Duodenal mucosa (tissue), 2 donors: ENCODE measurements around the gene NBEA.
"Not testable (repeated sequence)": the region's sequence is repeated elsewhere in the genome, so short reads cannot be mapped to it uniquely, and the experiment has no call there.

Source experiments
- H3K27ac ChIP-seq: one replicate; pipeline ENCODE4 v1.7.0; 2013; ENCODE audit warnings: low read depth, low read length
- H3K27me3 ChIP-seq, 2 donors: one replicate each; pipeline ENCODE4 v1.7.0; 2013; ENCODE audit warnings: low read length in 2 of 2, control low read depth in 1 of 2; ENCODE audit not compliant: insufficient read depth in 2 of 2, control insufficient read depth in 1 of 2
- H3K36me3 ChIP-seq, 2 donors: one replicate each; pipeline ENCODE4 v1.7.0; 2013; ENCODE audit warnings: low read length in 2 of 2, control low read depth in 1 of 2; ENCODE audit not compliant: insufficient read depth in 2 of 2, control insufficient read depth in 1 of 2
- H3K4me1 ChIP-seq, 2 donors: one replicate each; pipeline ENCODE4 v1.7.0; 2013; ENCODE audit warnings: low read length in 2 of 2, control low read depth in 1 of 2; ENCODE audit not compliant: insufficient read depth in 2 of 2, control insufficient read depth in 1 of 2
- H3K4me3 ChIP-seq, 2 donors: one replicate each; pipeline ENCODE4 v1.7.0; 2013; ENCODE audit warnings: low read length in 2 of 2, low read depth in 1 of 2
- H3K9ac ChIP-seq, 2 donors: one replicate each; pipeline ENCODE4 v1.7.0; 2013; ENCODE audit warnings: low read length in 2 of 2, low read depth in 1 of 2
- H3K9me3 ChIP-seq, 2 donors: one replicate each; pipeline ENCODE4 v1.7.0; 2013; ENCODE audit warnings: low read length in 2 of 2, control low read depth in 1 of 2; ENCODE audit not compliant: control insufficient read depth in 1 of 2

NBEA gene

DNA sequence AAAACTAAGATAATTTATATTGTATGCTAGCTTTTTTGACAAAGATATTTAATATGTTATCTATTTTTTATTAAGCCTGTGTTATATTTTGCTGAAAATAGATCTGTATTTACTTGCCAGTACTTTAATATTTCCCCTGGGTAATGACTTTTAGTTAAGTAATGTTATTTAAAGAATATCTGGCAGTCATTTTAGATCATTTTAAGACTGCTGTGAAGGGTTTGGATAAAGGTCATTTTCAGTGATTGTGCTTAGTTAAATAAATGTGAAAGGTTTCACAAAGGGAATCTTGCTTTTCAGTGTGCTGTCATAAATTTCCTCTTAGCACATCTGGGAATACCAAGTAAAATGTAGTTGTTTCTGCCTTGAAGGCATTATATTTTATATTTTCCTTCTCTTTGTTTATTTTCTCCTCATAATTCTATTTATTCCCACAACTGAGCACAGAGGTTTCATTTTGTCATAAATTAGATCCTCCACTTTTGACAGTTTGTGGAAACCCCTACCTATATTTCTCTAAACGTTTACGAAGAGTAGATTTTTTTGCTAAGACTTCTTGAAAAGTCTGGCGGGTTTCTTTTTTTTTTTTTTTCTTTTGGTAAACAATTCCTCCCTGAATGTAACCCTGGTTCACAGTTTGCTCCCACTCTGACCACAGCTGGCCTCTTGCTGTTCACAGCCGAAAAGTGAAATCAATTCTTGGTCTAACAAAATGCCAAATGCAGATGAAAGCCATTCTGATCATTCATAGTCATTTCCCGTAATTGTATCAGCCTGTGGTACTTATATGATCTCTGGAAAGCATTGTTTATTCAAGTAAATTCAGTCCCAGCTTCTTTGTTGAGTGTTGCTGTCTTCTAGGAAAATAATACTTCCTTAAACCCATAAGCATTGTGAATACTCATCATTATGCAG, 446.6 kb downstream of the NBEA start:
- no peaks in the 10 kb centered on the region for H3K36me3 ChIP-seq
- H3K9ac ChIP-seq: no peak overlapping the region
- H3K4me3 ChIP-seq: no peak overlapping the region
- no peaks in the 10 kb centered on the region for H3K9me3 ChIP-seq
- H3K27ac ChIP-seq: no peak overlapping the region
- H3K4me1 ChIP-seq: no peaks in the 10 kb centered on the region
- H3K27me3 ChIP-seq: no peaks in the 10 kb centered on the region

DNA sequence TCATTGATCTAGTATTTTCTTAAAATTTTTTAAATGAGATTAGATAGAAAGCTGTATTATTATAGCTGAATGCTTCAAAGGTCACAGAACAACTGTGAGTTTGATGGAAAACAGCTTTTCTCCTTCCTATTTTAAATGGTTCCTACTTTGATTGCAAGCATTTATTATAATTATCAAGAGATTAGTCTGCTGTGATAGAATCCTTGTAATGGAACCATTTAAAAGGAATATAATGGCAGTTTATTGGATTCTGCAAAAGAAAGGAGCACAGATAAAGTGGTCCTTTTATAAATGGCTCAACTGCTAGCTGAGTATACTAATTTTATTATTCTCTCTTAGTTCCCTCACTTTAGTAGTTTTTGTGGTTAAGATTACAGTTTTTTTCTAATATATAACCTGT, 447.5 kb downstream of the NBEA start:
- Histone ChIP-seq H3K27me3 (no peaks in the 10 kb centered on the region), H3K36me3 (no peaks in the 10 kb centered on the region), H3K4me1 (no peaks in the 10 kb centered on the region), H3K9ac (no peak overlapping the region), H3K27ac (no peak overlapping the region), H3K9me3 (no peaks in the 10 kb centered on the region), H3K4me3 (no peak overlapping the region)

DNA sequence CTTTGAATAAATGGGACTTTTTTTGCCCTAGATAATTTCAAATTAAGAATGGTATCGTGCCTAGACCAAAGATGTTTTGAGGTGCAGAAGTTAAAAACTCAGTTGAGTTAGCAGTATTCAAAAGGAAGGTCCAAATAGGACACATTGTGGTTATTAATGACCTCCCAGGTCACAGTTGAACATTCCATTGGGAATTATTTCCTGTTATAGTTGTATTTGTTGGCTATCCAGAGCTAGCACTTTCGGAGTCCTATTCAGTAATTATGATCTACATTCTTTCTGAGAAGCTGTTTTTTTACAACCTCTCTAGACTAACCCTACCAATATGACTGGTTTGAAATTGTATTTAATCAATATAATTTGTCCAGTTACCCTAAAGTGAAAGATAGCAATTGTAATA, 450.7 kb downstream of the NBEA start:
- Histone ChIP-seq H3K9me3 (no peaks in the 10 kb centered on the region), H3K9ac (no peak overlapping the region), H3K4me3 (no peak overlapping the region), H3K27ac (no peak overlapping the region), H3K27me3 (no peaks in the 10 kb centered on the region), H3K4me1 (no peaks in the 10 kb centered on the region), H3K36me3 (no peaks in the 10 kb centered on the region)

GRCh38 chr13:35393886-35394285, 451.8 kb downstream of the NBEA start:
- no peak overlapping the region for H3K4me3 ChIP-seq
- H3K27me3 ChIP-seq: no peaks in the 10 kb centered on the region
- peaks cover 0 to 3% of the 10 kb centered on the region in 2 donors for H3K9me3 ChIP-seq
- no peak overlapping the region for H3K27ac ChIP-seq
- no peak overlapping the region for H3K9ac ChIP-seq
- no peaks in the 10 kb centered on the region for H3K36me3 ChIP-seq
- no peaks in the 10 kb centered on the region for H3K4me1 ChIP-seq

- not testable (repeated sequence) for H3K27ac ChIP-seq, H3K27me3 ChIP-seq, H3K4me1 ChIP-seq, H3K36me3 ChIP-seq, H3K9me3 ChIP-seq, H3K9ac ChIP-seq, H3K4me3 ChIP-seq
Observed at GRCh38 chr13:35408285-35408684, 466.2 kb downstream of the NBEA start.

DNA sequence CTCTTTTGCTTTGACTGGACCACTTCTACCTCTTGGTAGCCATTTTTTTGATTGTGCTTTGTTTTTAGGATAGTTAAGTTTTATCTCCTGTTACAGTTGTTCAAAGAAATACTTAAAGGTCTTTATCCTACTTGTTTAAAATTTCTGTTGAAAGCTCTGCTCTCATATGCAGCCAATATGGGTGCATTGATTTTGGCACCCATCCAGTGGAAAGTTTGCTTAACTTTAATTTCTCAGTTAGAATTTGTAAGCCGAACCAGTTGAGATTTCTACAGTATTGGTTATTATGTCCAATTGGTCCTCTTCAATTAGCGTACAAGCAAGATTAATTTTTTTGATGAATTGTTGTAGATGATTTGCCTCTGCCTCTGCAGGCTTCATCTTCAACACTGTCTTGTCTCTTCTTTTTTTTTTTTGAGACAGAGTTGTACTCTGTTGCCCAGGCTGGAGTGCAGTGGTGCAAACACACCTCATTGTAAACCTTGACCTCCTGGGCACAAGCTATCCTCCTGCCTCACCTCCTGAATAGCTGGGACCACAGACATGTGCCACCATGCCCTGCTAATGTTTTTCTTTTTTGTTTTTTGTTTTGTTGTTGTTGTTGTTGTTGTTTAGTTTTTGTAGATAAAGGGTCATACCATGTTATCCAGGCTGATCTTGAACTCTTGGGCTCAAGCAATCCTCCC, 469.1 kb downstream of the NBEA start:
- Histone ChIP-seq H3K9me3 (no peaks in the 10 kb centered on the region), H3K27ac (no peak overlapping the region), H3K4me3 (no peak overlapping the region), H3K36me3 (no peaks in the 10 kb centered on the region), H3K27me3 (no peaks in the 10 kb centered on the region), H3K4me1 (no peaks in the 10 kb centered on the region), H3K9ac (no peak overlapping the region)

- no peaks in the 10 kb centered on the region for H3K36me3 ChIP-seq
- H3K9me3 ChIP-seq: no peaks in the 10 kb centered on the region
- no peaks in the 10 kb centered on the region for H3K4me1 ChIP-seq
- no peak overlapping the region for H3K27ac ChIP-seq
- no peak overlapping the region for H3K9ac ChIP-seq
- no peak overlapping the region for H3K4me3 ChIP-seq
- H3K27me3 ChIP-seq: no peaks in the 10 kb centered on the region
Observed at GRCh38 chr13:35448465-35448864, 506.4 kb downstream of the NBEA start.

DNA sequence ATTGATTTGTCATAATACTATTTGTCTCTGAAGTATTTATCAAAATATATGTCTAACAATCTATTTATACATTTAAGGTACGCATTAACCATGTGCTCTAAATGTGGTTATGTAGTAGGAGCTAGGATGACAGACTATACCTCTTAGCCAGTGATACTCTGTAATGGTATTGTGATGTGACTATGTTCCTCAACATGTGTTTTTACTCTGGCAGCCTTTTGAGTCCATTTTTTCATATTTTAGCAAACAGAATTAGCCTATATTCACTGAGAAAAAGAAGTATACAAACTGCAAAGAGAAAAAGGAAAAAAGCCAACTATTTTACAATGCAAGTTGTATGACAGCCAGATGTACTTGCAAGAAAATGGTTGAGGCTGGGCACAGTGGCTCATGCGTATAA, 507.8 kb downstream of the NBEA start:
- H3K4me1 ChIP-seq: no peaks in the 10 kb centered on the region
- no peak overlapping the region for H3K9ac ChIP-seq
- no peak overlapping the region for H3K4me3 ChIP-seq
- H3K9me3 ChIP-seq: no peaks in the 10 kb centered on the region
- no peak overlapping the region for H3K27ac ChIP-seq
- no peaks in the 10 kb centered on the region for H3K36me3 ChIP-seq
- H3K27me3 ChIP-seq: no peaks in the 10 kb centered on the region

DNA sequence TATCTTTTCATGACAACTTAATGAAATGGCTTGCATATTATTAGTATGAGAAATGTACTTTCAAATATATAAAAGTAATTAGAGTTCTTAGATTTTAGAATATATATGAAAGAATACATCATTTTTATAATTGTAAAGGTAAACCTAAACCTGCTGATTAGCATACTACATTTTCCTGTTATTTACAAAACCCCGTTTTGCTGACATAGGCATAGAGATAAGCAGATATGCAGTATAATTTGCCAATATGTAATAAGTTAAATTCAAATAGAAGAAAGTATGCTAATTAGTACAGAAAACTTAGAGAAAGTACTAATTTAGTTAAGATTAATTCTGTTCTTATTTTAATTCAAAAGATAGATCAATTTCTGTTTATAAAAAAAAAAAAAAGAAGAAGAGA, 513.0 kb downstream of the NBEA start:
- no peak overlapping the region for H3K9ac ChIP-seq
- no peaks in the 10 kb centered on the region for H3K27me3 ChIP-seq
- no peak overlapping the region for H3K4me3 ChIP-seq
- H3K9me3 ChIP-seq: no peaks in the 10 kb centered on the region
- no peaks in the 10 kb centered on the region for H3K4me1 ChIP-seq
- no peak overlapping the region for H3K27ac ChIP-seq
- no peaks in the 10 kb centered on the region for H3K36me3 ChIP-seq

DNA sequence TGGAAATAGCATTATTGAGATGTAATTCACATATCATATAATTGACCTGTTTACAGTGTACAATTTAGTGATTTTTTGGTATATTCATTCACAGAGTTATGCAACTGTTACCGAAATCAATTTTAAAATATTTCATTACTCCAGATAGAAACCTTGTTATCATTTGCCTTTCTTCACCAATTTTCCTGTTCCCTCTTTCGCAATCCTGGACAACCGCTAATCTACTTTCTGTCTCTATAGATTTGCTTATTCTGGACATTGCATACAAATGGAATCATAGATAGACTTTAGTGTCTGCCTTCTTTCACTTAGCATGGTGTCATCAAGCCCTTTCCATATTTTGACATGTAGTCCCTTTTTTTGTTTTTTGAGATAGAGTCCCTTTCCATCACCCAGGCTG, 515.2 kb downstream of the NBEA start:
- no peaks in the 10 kb centered on the region for H3K36me3 ChIP-seq
- H3K9ac ChIP-seq: no peak overlapping the region
- no peaks in the 10 kb centered on the region for H3K27me3 ChIP-seq
- no peak overlapping the region for H3K4me3 ChIP-seq
- H3K9me3 ChIP-seq: no peaks in the 10 kb centered on the region
- H3K4me1 ChIP-seq: no peaks in the 10 kb centered on the region
- no peak overlapping the region for H3K27ac ChIP-seq
